Omental fat pad (tissue), 4 donors: ENCODE measurements around the gene CELSR1. TPM values are rescaled to one million over a fixed set of nuclear protein-coding genes. Genes with fewer than 3 reads are reported as not detected.

Experiments used
- ATAC-seq: fragments of 150-250 bp; one replicate; pipeline ENCODE4 v1.9.1; 2016; ENCODE audit warnings: mild to moderate bottlenecking, moderate library complexity; ENCODE audit not compliant: low FRiP score
- DNase-seq: peaks from one replicate; pipeline ENCODE4 v3.0.0-alpha.2; 2019; ENCODE audit warnings: low spot score
- total RNA-seq, 4 donors: library from RNA; depleted of rRNA; stranded (reverse); fragments of >200 nt; gene quantifications; one replicate each; pipeline ENCODE4 v1.1.0, GENCODE V29; 2016
- TF ChIP-seq, protein P1 (sequence below), 3 donors: fragments of 450-650 bp; IDR thresholded peaks; one replicate each; pipeline ENCODE4 v1.5.1; 2016 to 2017; ENCODE audit warnings: antibody characterized with exemption in 3 of 3, mild to moderate bottlenecking in 3 of 3, moderate library complexity in 2 of 3

The CELSR1 gene
- total RNA-seq, 4 donors from 2014 or later: 1.3 to 5.9 (median 2.7) TPM

DNA sequence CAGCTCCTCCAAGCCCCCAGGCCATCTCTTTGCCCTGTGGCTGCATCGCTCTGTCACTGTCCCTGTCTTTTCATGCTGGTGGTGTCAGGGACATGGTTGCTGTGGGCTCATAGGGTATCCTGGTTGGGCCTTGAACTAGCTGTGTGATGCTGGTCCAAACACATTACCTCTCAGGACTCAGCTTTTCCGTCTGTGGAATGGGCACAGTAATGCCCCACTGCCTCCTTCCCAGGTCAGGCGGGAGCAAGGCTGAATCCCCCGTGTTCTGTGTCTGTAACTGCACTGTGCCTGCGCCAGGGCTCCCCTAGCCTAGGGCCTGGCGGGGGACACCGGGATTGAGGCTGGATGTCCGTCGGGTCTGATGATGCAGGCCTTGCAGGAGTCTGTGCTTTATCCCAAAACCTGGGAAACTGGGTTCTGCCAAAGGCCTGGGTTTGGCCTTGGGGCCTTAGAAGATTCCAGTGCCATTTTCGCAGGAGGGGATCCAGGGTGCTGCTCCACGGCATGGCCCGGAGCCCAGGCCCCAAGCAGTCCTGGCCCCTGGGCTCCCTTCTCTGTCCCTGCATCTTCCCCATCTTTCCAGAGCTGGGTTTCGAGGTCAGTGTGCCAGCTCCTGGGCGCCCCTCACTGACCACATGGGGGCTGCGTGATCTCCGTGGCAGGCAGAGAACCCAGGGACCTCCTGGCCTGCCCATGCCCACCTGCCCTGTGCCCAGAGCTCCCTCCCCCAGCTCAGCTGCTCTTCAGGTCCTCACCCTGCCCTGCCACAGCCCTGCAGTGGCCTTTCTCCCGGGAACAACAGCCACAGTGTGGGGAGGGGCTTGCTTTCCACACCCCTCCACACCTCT, 32.7 kb upstream of the CELSR1 start:
- ATAC-seq: no peak
- DNase-seq: no peak
- TF ChIP-seq, protein P1, sequence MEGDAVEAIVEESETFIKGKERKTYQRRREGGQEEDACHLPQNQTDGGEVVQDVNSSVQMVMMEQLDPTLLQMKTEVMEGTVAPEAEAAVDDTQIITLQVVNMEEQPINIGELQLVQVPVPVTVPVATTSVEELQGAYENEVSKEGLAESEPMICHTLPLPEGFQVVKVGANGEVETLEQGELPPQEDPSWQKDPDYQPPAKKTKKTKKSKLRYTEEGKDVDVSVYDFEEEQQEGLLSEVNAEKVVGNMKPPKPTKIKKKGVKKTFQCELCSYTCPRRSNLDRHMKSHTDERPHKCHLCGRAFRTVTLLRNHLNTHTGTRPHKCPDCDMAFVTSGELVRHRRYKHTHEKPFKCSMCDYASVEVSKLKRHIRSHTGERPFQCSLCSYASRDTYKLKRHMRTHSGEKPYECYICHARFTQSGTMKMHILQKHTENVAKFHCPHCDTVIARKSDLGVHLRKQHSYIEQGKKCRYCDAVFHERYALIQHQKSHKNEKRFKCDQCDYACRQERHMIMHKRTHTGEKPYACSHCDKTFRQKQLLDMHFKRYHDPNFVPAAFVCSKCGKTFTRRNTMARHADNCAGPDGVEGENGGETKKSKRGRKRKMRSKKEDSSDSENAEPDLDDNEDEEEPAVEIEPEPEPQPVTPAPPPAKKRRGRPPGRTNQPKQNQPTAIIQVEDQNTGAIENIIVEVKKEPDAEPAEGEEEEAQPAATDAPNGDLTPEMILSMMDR (IDR thresholded peaks at IDR 0.05): no peak

DNA sequence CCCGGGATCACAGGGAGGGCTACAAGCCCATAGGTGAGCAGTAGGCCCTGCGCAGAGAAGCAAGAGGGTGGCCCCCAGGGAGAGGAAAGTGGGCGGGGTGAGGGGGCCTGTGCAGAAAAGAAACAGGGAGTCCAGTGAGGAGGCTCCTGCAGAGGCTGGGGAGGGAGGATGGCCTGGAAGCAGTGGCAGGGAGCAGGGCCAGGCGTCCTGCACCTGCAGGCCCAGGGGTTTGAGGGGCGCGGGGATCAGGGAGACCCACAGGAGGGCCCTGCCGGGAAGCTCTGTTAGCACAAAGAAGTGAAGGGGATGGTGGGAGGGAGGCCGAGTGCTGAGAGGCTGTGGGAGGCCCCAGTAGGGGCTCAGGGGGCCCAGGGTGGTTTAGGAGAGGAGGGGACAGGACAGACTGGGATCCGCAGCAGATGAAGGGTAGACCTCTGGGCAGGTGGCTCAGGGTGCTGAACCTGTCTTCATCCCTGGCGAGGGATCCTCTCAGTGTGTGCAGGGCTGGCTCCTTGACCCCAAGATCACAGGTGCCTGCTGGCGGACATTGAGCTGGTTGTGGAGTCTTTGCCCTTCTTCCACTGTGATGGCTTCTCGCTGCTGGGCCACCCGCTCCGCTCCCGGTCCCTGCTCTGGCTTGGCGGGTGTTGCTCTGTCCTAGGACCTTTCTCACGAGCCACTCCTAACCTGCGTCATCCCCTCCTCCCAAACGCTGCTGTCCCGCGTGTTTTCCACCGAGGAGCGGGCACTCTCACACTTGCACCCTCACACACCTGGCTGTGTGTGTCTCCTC, 31.8 kb upstream of the CELSR1 start:
- DNase-seq: no peak
- ATAC-seq: no peak
- TF ChIP-seq, protein P1 (IDR thresholded peaks at IDR 0.05): no peak

DNA sequence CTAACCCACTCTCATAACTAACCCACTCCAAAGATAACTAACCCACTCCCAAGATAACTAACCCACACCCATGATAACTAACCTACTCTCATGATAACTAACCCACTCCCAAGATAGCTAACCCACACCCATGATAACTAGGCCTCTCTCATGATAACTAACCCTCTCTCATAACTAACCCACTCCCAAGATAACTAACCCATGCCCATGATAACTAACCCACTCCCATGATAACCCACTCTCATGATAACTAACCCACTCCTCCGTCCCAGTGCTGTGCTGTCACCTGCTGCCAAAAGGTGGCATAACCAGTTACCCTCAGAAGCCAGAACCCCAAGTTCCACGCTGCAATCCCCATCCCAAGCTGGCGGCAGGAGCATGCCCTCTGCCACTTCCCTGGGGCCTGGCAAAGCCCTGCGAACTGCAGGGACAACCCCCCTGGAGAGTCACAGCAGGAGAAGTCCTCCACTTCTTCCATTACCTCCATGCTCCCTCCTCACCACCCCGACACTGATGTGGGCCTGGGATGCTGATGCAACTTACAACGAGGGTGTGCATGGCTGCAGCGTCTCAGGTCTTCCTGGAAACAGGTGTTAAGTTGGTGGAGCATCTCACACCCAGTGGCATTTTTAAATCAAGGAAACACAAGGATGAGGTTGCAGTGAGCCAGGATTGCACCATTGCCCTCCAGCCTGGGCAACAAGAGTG, 30.8 kb upstream of the CELSR1 start:
- DNase-seq (no peak), ATAC-seq (no peak)
- TF ChIP-seq, protein P1 (IDR thresholded peaks at IDR 0.05): no peak

DNA sequence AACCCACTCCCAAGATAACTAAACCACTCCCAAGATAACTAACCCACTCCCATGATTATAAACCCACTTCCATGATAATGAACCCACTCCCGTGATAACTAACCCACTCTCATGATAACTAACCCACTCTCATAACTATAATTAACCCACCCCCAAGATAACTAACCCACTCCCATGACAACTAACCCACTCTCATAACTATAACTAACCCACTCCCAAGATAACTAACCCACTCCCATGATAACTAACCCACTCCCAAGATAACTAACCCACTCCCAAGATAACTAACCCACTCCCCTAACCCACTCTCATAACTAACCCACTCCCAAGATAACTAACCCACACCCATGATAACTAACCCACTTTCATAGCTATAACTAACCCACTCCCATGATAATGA, 30.1 kb upstream of the CELSR1 start:
- no peak for DNase-seq
- TF ChIP-seq, protein P1 (IDR thresholded peaks at IDR 0.05): no peak
- ATAC-seq: no peak

DNA sequence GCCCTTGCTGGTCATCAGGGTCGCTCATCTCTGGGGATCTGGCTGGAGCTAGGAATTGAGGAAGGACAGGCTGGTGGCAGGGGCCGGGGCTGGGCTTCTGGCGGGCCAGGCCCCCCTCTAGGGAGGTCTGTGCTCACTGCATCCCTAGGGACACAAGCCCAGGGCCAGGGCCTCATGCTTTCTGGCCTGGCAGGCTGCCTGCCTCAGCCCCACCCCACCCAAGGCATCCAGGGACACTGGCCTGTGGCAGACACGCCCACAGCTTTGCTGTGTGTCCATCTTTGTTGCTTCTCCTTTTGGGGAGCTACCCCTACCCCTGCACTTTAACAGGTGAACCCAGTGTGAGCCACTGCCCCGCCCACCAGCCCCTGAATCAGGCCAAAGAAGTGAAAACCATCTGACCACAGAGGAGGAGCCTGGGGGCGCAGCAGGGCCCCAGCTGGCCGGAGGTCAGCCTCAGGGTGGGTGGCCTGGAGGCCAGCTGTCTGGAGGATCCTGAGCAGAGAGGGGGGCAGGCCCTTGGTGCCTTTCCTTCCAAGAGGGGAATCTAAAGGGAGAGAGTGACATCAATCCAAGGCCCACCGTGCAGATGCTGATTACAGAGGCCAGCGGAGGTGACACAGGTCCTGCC, 26.8 kb upstream of the CELSR1 start:
- no peak for DNase-seq
- TF ChIP-seq, protein P1 (IDR thresholded peaks at IDR 0.05): no peak

DNA sequence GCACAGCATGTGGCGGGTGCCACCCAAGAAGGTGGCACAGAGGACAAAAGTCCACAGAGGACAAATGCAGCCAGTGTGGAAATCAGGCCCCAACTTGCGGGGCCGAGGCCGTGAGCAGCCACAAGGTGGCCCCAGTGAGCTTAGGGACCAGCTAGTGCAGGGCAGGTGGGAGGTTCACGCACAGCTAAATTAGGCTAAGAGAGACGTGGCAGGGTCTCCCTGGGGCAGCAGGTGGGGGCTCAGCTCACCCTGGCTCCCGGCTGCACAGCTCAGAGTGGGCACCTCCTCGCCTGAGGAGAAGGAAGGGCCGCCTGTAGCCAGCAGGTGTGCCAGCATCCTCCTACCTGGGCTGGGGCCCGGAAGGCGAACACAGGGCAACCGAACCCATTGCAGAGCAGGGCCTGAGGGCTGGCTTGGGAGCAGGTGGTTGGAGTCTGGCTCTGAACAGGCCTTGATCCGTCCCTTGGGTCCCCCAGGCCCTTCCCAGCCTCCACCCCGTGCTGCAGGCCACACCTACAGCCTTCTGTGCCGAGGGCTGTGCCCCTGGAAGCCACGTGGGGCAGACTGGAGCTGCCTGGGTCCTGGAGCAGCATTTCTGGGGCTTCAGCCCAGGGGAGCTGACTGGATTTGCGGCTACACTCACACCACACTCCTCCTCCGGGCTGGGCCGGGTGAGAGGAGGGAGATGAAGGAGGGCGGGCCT, 26.1 kb upstream of the CELSR1 start:
- ATAC-seq: peak; percentile 70

More for the DNA sequence above, 26.8 kb upstream of the CELSR1 start:
- ATAC-seq: peak; percentile 9

More for the DNA sequence above, 26.1 kb upstream of the CELSR1 start:
- TF ChIP-seq, protein P1 (IDR thresholded peaks at IDR 0.05): peak in 2 of 3 donors; percentile 12 to 64
- DNase-seq: peak; percentile 72
